Stomach (tissue), 9 donors: Measurements from ENCODE around the gene PNISR. TPM values are rescaled to one million over a fixed set of nuclear protein-coding genes. Genes with fewer than 3 reads are reported as not detected.

ENCODE experiments used
- DNase-seq, 2 donors: peaks; one replicate each; pipeline versions ENCODE4 v3.0.0 to v3.0.0-alpha.2; 2013 to 2019
- H3K27ac ChIP-seq, 5 donors: fragments of 200-600 bp in 4 of 5; sonication (generic) in 4 of 5; one replicate each; pipeline ENCODE4 v1.5.1; 2013 to 2019; ENCODE audit warnings: mild to moderate bottlenecking in 1 of 5, moderate library complexity in 1 of 5
- H3K27me3 ChIP-seq, 3 donors: fragments of 200-600 bp; sonication (generic); one replicate each; pipeline ENCODE4 v1.5.1; 2017 to 2019; ENCODE audit warnings: mixed run types in 1 of 3
- H3K36me3 ChIP-seq, 4 donors: fragments of 200-600 bp; sonication (generic); 1 replicate in 3 of 4; 2 replicates in 1 of 4; pipeline ENCODE4 v1.5.1; 2016 to 2019
- H3K4me1 ChIP-seq, 4 donors: fragments of 200-600 bp; sonication (generic); one replicate each; pipeline ENCODE4 v1.5.1; 2016 to 2019
- H3K4me3 ChIP-seq, 4 donors: fragments of 200-600 bp; sonication (generic) in 3 of 4; one replicate each; pipeline ENCODE4 v1.5.1; 2016 to 2019; ENCODE audit warnings: mild to moderate bottlenecking in 1 of 4
- H3K9me3 ChIP-seq, 4 donors: fragments of 200-600 bp; sonication (generic); one replicate each; pipeline ENCODE4 v1.5.1; 2016 to 2019
- EP300 ChIP-seq: sonication (generic); formaldehyde crosslinking; IDR thresholded peaks from one replicate; pipeline ENCODE4 v1.6.1; 2017; ENCODE audit warnings: antibody characterized with exemption
- POLR2A ChIP-seq, 4 donors: fragments of 450-650 bp; IDR thresholded peaks; one replicate each; pipeline ENCODE4 v1.6.1; 2016; ENCODE audit warnings: antibody characterized with exemption in 4 of 4, control low read depth in 2 of 4, mild to moderate bottlenecking in 1 of 4, moderate library complexity in 1 of 4
- POLR2AphosphoS5 ChIP-seq, 3 donors: sonication (generic); formaldehyde crosslinking; IDR thresholded peaks; one replicate each; pipeline ENCODE4 v1.6.1; 2016; ENCODE audit warnings: antibody characterized with exemption in 3 of 3
- WGBS, 5 donors: extraction: QIAGEN DNeasy Blood & Tissue Kit in 3 of 5; methylation state at CpG; one replicate each; pipeline versions ENCODE4 v1.1.5 to v1.1.7; 2013 to 2018; 5-methylcytosine and 5-hydroxymethylcytosine counted together
- intact Hi-C: fragments of 100-400 bp; cut with DNase I; formaldehyde crosslinking; loops from one replicate; pipeline ENCODE4 v1.15.1; 2023; ENCODE audit warnings: low total_unique reads
- polyA plus RNA-seq, 3 donors: library from polyadenylated mRNA; stranded (reverse); fragments of 200-250 nt; gene quantifications; one replicate each; pipeline ENCODE4 v1.2.3, GENCODE V29; 2013
- total RNA-seq, 5 donors: library from RNA; depleted of rRNA; stranded (reverse); fragments of >200 nt; gene quantifications; one replicate each; pipeline versions ENCODE4 v1.1.0 to v1.2.3, GENCODE V29; 2014 to 2016
- TF ChIP-seq, protein P1 (sequence below), 7 experiments: fragments of 450-650 bp in 4 of 7; fragments of 200-600 bp in 3 of 7; sonication (generic) in 3 of 7; IDR thresholded peaks; one replicate each; pipeline ENCODE4 v1.5.1; 2016 to 2019; ENCODE audit warnings: antibody characterized with exemption in 7 of 7, control low read depth in 2 of 7, mild to moderate bottlenecking in 1 of 7
- donor health status: healthy with polysubstance abuse.
- donor health status: Bipolar disorder and iron deficiency.
- donor health status: healthy.

PNISR gene
- total and polyA plus RNA-seq, 8 donors = 16.9 to 320 (median 116) TPM

DNA sequence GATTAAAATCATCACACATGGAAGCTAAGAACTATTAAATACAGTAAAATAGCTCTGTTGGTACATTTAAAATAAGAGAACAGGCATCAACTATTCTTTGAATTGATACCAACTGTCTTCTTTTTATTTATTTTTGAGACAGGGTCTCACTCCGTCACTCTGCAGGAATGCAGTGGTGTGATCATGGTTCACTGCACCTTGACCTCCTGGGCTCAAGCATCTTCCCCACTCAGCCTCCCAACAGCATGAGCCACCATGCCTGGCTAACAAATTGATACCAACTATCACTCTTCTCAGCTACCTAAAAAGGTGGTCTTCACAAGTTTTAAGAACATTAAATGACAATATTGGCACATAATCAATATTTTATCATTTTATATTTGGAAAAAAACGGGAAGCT is 7.8 kb upstream of the PNISR start:
- H3K27ac ChIP-seq = no peak overlapping the region
- intact Hi-C loops = no loop called here
- 63 to 81% (median 70%) methylated on average over 2 of the region's 2 CpGs for WGBS, 5 donors

DNA sequence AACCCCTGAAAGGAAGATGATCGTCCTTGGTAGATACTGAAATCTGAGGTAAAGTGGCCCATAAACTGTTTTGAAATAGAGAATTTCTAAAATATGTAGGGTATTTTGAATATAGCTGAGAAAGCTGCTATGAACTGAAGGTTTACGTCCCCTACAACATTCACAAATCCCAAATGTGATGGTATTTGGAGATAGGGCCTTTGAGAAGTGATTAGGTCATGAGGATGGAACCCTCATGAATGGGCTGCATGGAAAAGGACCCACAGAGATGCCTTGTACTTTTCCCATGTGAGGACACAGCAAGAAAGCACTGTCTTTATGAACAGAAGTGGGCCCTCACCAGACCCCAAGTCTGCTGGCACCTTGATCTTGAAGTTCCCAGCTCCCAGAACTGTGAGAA is 6.8 kb upstream of the PNISR start:
- no peaks in the 10 kb centered on the region for H3K9me3 ChIP-seq
- DNase-seq = no peak
- peaks cover 5 to 28% (median 8%) of the 10 kb centered on the region in 4 donors for H3K4me1 ChIP-seq
- H3K27me3 ChIP-seq = no peaks in the 10 kb centered on the region
- WGBS, 5 donors = 93 to 97% (median 95%) methylated on average over 2 of the region's 2 CpGs
- peaks cover 0 to 27% (median 18%) of the 10 kb centered on the region in 4 donors for H3K36me3 ChIP-seq
- no peak overlapping the region for H3K4me3 ChIP-seq
- TF ChIP-seq POLR2AphosphoS5 (IDR thresholded peaks at IDR 0.05) = no peak
- TF ChIP-seq, protein P1, sequence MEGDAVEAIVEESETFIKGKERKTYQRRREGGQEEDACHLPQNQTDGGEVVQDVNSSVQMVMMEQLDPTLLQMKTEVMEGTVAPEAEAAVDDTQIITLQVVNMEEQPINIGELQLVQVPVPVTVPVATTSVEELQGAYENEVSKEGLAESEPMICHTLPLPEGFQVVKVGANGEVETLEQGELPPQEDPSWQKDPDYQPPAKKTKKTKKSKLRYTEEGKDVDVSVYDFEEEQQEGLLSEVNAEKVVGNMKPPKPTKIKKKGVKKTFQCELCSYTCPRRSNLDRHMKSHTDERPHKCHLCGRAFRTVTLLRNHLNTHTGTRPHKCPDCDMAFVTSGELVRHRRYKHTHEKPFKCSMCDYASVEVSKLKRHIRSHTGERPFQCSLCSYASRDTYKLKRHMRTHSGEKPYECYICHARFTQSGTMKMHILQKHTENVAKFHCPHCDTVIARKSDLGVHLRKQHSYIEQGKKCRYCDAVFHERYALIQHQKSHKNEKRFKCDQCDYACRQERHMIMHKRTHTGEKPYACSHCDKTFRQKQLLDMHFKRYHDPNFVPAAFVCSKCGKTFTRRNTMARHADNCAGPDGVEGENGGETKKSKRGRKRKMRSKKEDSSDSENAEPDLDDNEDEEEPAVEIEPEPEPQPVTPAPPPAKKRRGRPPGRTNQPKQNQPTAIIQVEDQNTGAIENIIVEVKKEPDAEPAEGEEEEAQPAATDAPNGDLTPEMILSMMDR (IDR thresholded peaks at IDR 0.05) = no peak
- no peak for TF ChIP-seq POLR2A (IDR thresholded peaks at IDR 0.05)
- no peak for TF ChIP-seq EP300
- intact Hi-C loops = no loop called here
- no peak overlapping the region for H3K27ac ChIP-seq

More for the DNA sequence above, 7.8 kb upstream of the PNISR start:
- peaks cover 0 to 35% (median 22%) of the 10 kb centered on the region in 4 donors for H3K36me3 ChIP-seq
- H3K9me3 ChIP-seq = no peaks in the 10 kb centered on the region
- H3K27me3 ChIP-seq = no peaks in the 10 kb centered on the region
- no peak for DNase-seq
- peaks cover 0 to 18% (median under 1%) of the 10 kb centered on the region in 4 donors for H3K4me1 ChIP-seq
- TF ChIP-seq EP300 (no peak), POLR2A (IDR thresholded peaks at IDR 0.05) (no peak), POLR2AphosphoS5 (IDR thresholded peaks at IDR 0.05) (no peak)
- TF ChIP-seq, protein P1 (IDR thresholded peaks at IDR 0.05) = no peak
- no peak overlapping the region for H3K4me3 ChIP-seq

DNA sequence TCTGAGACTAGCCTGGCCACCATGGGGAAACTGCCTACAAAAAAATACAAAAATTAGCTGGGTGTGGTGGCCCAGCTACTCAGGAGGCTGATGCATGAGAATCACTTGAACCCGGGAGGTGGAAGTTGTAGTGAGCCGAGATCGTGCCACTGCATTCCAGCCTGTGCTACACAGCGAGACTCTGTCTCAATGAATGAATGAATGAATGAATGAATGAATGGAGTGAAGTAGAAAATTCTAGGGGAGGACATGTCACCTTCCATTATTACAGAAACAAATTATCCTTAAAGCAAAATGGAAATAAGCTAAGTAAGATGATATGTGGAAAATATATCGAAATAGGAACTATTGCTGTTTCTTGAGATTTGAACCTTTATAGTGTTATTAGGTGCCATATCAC is 2.9 kb upstream of the PNISR start:
- Histone ChIP-seq H3K9me3 (no peaks in the 10 kb centered on the region), H3K4me3 (no peak overlapping the region), H3K36me3 (peaks cover 0 to 21% (median 15%) of the 10 kb centered on the region in 4 donors), H3K27ac (no peak overlapping the region), H3K4me1 (peaks cover 26 to 41% (median 30%) of the 10 kb centered on the region in 4 donors), H3K27me3 (no peaks in the 10 kb centered on the region)
- 97 to 99% (median 97%) methylated on average over 5 of the region's 5 CpGs for WGBS, 5 donors
- intact Hi-C loops = no loop called here
- no peak for DNase-seq
- no peak for TF ChIP-seq POLR2A (IDR thresholded peaks at IDR 0.05)
- TF ChIP-seq EP300 = no peak
- TF ChIP-seq POLR2AphosphoS5 (IDR thresholded peaks at IDR 0.05) = no peak
- TF ChIP-seq, protein P1 (IDR thresholded peaks at IDR 0.05) = no peak

DNA sequence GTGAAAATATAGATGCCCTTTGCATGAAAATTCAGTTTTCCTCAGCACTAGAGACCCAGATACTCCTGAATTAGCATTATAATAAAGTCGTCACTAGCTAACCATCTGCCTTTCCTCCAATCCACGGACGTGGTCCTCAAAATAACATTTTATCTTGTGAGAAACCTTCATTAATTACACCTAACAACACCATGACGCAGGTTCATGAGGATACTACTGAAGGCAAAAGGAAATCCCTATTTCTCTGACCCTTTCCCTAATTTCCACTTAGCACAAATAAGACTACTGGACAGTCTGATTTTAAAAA is 1.3 kb upstream of the PNISR start:
- peaks cover 39 to 57% (median 45%) of the 10 kb centered on the region in 4 donors for H3K4me1 ChIP-seq
- TF ChIP-seq EP300 (no peak), POLR2AphosphoS5 (IDR thresholded peaks at IDR 0.05) (no peak), POLR2A (IDR thresholded peaks at IDR 0.05) (no peak)
- TF ChIP-seq, protein P1 (IDR thresholded peaks at IDR 0.05) = no peak
- peaks cover 0 to 10% (median 8%) of the 10 kb centered on the region in 4 donors for H3K36me3 ChIP-seq
- no peaks in the 10 kb centered on the region for H3K9me3 ChIP-seq
- H3K27me3 ChIP-seq = no peaks in the 10 kb centered on the region
- no peak for DNase-seq
- peak overlapping the region; percentile 60 to 81 (median 76) for H3K4me3 ChIP-seq
- H3K27ac ChIP-seq = peak overlapping the region in 4 of 5 donors; percentile 94 to 99 (median 98)
- intact Hi-C loops = no loop called here
- 21 to 35% (median 28%) methylated on average over 4 of the region's 4 CpGs for WGBS, 5 donors
